Measurements from ENCODE around the gene SLC39A11. TPM values are rescaled to one million over a fixed set of nuclear protein-coding genes. Genes with fewer than 3 reads are reported as not detected.
A peak's percentile ranks its signal among the peaks of the same experiment; 100 is the strongest.

SLC39A11 gene
- 10 to 100 TPM; 15.1 to 23.3 TPM for total RNA-seq
- polyA plus RNA-seq (ENCODE audit: insufficient read length in 2 of 2), result 1 to 10 TPM; 4.6 to 7.8 TPM
- long read RNA-seq, donor 1, partial matches to known transcripts, result 0 of 1 reads
- long read RNA-seq, donor 1, other reads (novel, unspliced or antisense), result 0 of 1 reads
- long read RNA-seq, donor 2, result 0 reads
- long read RNA-seq, donor 3, result 0 reads
- long read RNA-seq, donor 4, partial matches to known transcripts, result 0 of 5 reads
- long read RNA-seq, donor 4, other reads (novel, unspliced or antisense), result 0 of 5 reads

GRCh38 chr17:73092523-73093135 is at the start of gene SLC39A11:
TSS of gene SLC39A11 (minus strand) at chr17:73092688. CDS start at chr17:73088764, 3,924 bp downstream.
- peaks cover 27% of the 10 kb centered on the region for H3K4me1 ChIP-seq (ENCODE audit: control insufficient read depth, insufficient read depth, low read length)
- H3K4me3 ChIP-seq (ENCODE audit: low read depth, low read length), result peak within 1 kb of the TSS; percentile 67
- peak; percentile 72 to 97 (median 84) for DNase-seq (ENCODE audit: low read depth in 4 of 6, low spot score in 6 of 6)
- no peak within 1 kb of the TSS for H3K27ac ChIP-seq (ENCODE audit: low read depth, low read length)
- H3K27me3 ChIP-seq (ENCODE audit: control insufficient read depth, insufficient read depth, low read length), result no peaks in the 10 kb centered on the region
- no peaks in the 10 kb centered on the region for H3K9me3 ChIP-seq (ENCODE audit: control insufficient read depth, insufficient read depth, low read length)
- peaks cover 2% of the 10 kb centered on the region for H3K36me3 ChIP-seq (ENCODE audit: control insufficient read depth, insufficient read depth, low read length)
- 6% methylated on average over 20 of the region's 23 CpGs for WGBS (ENCODE audit: insufficient coverage)

GRCh38 chr17:73141411-73141810 is 48.9 kb upstream of the SLC39A11 start:
- Histone ChIP-seq H3K4me3 (ENCODE audit: low read depth, low read length) (no peak overlapping the region), H3K9me3 (ENCODE audit: control insufficient read depth, insufficient read depth, low read length) (no peaks in the 10 kb centered on the region), H3K36me3 (ENCODE audit: control insufficient read depth, insufficient read depth, low read length) (no peaks in the 10 kb centered on the region), H3K4me1 (ENCODE audit: control insufficient read depth, insufficient read depth, low read length) (no peaks in the 10 kb centered on the region), H3K27ac (ENCODE audit: low read depth, low read length) (no peak overlapping the region), H3K27me3 (ENCODE audit: control insufficient read depth, insufficient read depth, low read length) (no peaks in the 10 kb centered on the region)
- 100% methylated on average over 2 of the region's 6 CpGs for WGBS (ENCODE audit: insufficient coverage)
- no peak for DNase-seq (ENCODE audit: low read depth in 4 of 6, low spot score in 6 of 6)

- Histone ChIP-seq H3K36me3 (ENCODE audit: control insufficient read depth, insufficient read depth, low read length) (no peaks in the 10 kb centered on the region), H3K4me3 (ENCODE audit: low read depth, low read length) (no peak overlapping the region), H3K9me3 (ENCODE audit: control insufficient read depth, insufficient read depth, low read length) (no peaks in the 10 kb centered on the region), H3K4me1 (ENCODE audit: control insufficient read depth, insufficient read depth, low read length) (no peaks in the 10 kb centered on the region), H3K27me3 (ENCODE audit: control insufficient read depth, insufficient read depth, low read length) (no peaks in the 10 kb centered on the region), H3K27ac (ENCODE audit: low read depth, low read length) (no peak overlapping the region)
- peak in 1 of 6 donors; percentile 64 for DNase-seq (ENCODE audit: low read depth in 4 of 6, low spot score in 6 of 6)
- 50% methylated on average over 3 of the region's 5 CpGs for WGBS (ENCODE audit: insufficient coverage)
These were observed 48.1 kb upstream of the SLC39A11 start for GRCh38 chr17:73140566-73140965.

GRCh38 chr17:73139296-73139695 is 46.8 kb upstream of the SLC39A11 start:
- Histone ChIP-seq H3K4me3 (ENCODE audit: low read depth, low read length) (no peak overlapping the region), H3K4me1 (ENCODE audit: control insufficient read depth, insufficient read depth, low read length) (no peaks in the 10 kb centered on the region), H3K27ac (ENCODE audit: low read depth, low read length) (no peak overlapping the region), H3K9me3 (ENCODE audit: control insufficient read depth, insufficient read depth, low read length) (no peaks in the 10 kb centered on the region), H3K27me3 (ENCODE audit: control insufficient read depth, insufficient read depth, low read length) (no peaks in the 10 kb centered on the region), H3K36me3 (ENCODE audit: control insufficient read depth, insufficient read depth, low read length) (no peaks in the 10 kb centered on the region)
- 78% methylated on average over 2 of the region's 4 CpGs for WGBS (ENCODE audit: insufficient coverage)
- DNase-seq (ENCODE audit: low read depth in 4 of 6, low spot score in 6 of 6), result no peak

GRCh38 chr17:73138541-73139138 is 46.2 kb upstream of the SLC39A11 start:
- DNase-seq (ENCODE audit: low read depth in 4 of 6, low spot score in 6 of 6), result no peak
- WGBS (ENCODE audit: insufficient coverage), result 51% methylated on average over 10 of the region's 11 CpGs
- Histone ChIP-seq H3K4me3 (ENCODE audit: low read depth, low read length) (no peak overlapping the region), H3K27ac (ENCODE audit: low read depth, low read length) (no peak overlapping the region), H3K36me3 (ENCODE audit: control insufficient read depth, insufficient read depth, low read length) (no peaks in the 10 kb centered on the region), H3K9me3 (ENCODE audit: control insufficient read depth, insufficient read depth, low read length) (no peaks in the 10 kb centered on the region), H3K27me3 (ENCODE audit: control insufficient read depth, insufficient read depth, low read length) (no peaks in the 10 kb centered on the region), H3K4me1 (ENCODE audit: control insufficient read depth, insufficient read depth, low read length) (no peaks in the 10 kb centered on the region)

GRCh38 chr17:73137376-73137775 is 44.9 kb upstream of the SLC39A11 start:
- no peaks in the 10 kb centered on the region for H3K4me1 ChIP-seq (ENCODE audit: control insufficient read depth, insufficient read depth, low read length)
- no peaks in the 10 kb centered on the region for H3K36me3 ChIP-seq (ENCODE audit: control insufficient read depth, insufficient read depth, low read length)
- no peaks in the 10 kb centered on the region for H3K9me3 ChIP-seq (ENCODE audit: control insufficient read depth, insufficient read depth, low read length)
- no CpG with 5 or more reads among the region's 2 CpGs for WGBS (ENCODE audit: insufficient coverage)
- no peak overlapping the region for H3K4me3 ChIP-seq (ENCODE audit: low read depth, low read length)
- no peak overlapping the region for H3K27ac ChIP-seq (ENCODE audit: low read depth, low read length)
- no peak for DNase-seq (ENCODE audit: low read depth in 4 of 6, low spot score in 6 of 6)
- no peaks in the 10 kb centered on the region for H3K27me3 ChIP-seq (ENCODE audit: control insufficient read depth, insufficient read depth, low read length)

- Histone ChIP-seq H3K4me3 (ENCODE audit: low read depth, low read length) (no peak overlapping the region), H3K27ac (ENCODE audit: low read depth, low read length) (no peak overlapping the region), H3K27me3 (ENCODE audit: control insufficient read depth, insufficient read depth, low read length) (no peaks in the 10 kb centered on the region), H3K4me1 (ENCODE audit: control insufficient read depth, insufficient read depth, low read length) (no peaks in the 10 kb centered on the region), H3K36me3 (ENCODE audit: control insufficient read depth, insufficient read depth, low read length) (no peaks in the 10 kb centered on the region), H3K9me3 (ENCODE audit: control insufficient read depth, insufficient read depth, low read length) (no peaks in the 10 kb centered on the region)
- WGBS (ENCODE audit: insufficient coverage), result 93% methylated on average over 2 of the region's 4 CpGs
- no peak for DNase-seq (ENCODE audit: low read depth in 4 of 6, low spot score in 6 of 6)
These were observed 43.3 kb upstream of the SLC39A11 start for GRCh38 chr17:73135766-73136165.

- no peaks in the 10 kb centered on the region for H3K4me1 ChIP-seq (ENCODE audit: control insufficient read depth, insufficient read depth, low read length)
- no peak for DNase-seq (ENCODE audit: low read depth in 4 of 6, low spot score in 6 of 6)
- H3K36me3 ChIP-seq (ENCODE audit: control insufficient read depth, insufficient read depth, low read length), result no peaks in the 10 kb centered on the region
- no peaks in the 10 kb centered on the region for H3K27me3 ChIP-seq (ENCODE audit: control insufficient read depth, insufficient read depth, low read length)
- no peak overlapping the region for H3K4me3 ChIP-seq (ENCODE audit: low read depth, low read length)
- WGBS (ENCODE audit: insufficient coverage), result 47% methylated on average over 2 of the region's 4 CpGs
- no peaks in the 10 kb centered on the region for H3K9me3 ChIP-seq (ENCODE audit: control insufficient read depth, insufficient read depth, low read length)
- H3K27ac ChIP-seq (ENCODE audit: low read depth, low read length), result no peak overlapping the region
These were observed 41.6 kb upstream of the SLC39A11 start for GRCh38 chr17:73133911-73134649.

GRCh38 chr17:73132085-73132492 is 39.6 kb upstream of the SLC39A11 start:
- no peaks in the 10 kb centered on the region for H3K4me1 ChIP-seq (ENCODE audit: control insufficient read depth, insufficient read depth, low read length)
- H3K9me3 ChIP-seq (ENCODE audit: control insufficient read depth, insufficient read depth, low read length), result no peaks in the 10 kb centered on the region
- DNase-seq (ENCODE audit: low read depth in 4 of 6, low spot score in 6 of 6), result peak in 1 of 6 donors; percentile 85
- WGBS (ENCODE audit: insufficient coverage), result 40% methylated on average over 5 of the region's 12 CpGs
- no peaks in the 10 kb centered on the region for H3K36me3 ChIP-seq (ENCODE audit: control insufficient read depth, insufficient read depth, low read length)
- no peak overlapping the region for H3K4me3 ChIP-seq (ENCODE audit: low read depth, low read length)
- no peaks in the 10 kb centered on the region for H3K27me3 ChIP-seq (ENCODE audit: control insufficient read depth, insufficient read depth, low read length)
- no peak overlapping the region for H3K27ac ChIP-seq (ENCODE audit: low read depth, low read length)
